CD4-positive, alpha-beta T cell treated with Interleukin-12 subunit alpha and Interleukin-12 subunit beta, for 1 hour (primary cell): Measurements from ENCODE around the gene CACNG1.

ENCODE experiments used
- DNase-seq: peaks from one replicate; pipeline ENCODE4 v3.0.0-alpha.2; 2020

Gene CACNG1

GRCh38 chr17:67052720-67053437 lies 8.5 kb downstream of the CACNG1 start:
- no peak for DNase-seq

GRCh38 chr17:67053438-67054000 lies 9.2 kb downstream of the CACNG1 start:
- no peak for DNase-seq

- no peak for DNase-seq
Measured at GRCh38 chr17:67054011-67054591, 9.7 kb downstream of the CACNG1 start.

GRCh38 chr17:67054608-67055007 lies 10.3 kb downstream of the CACNG1 start:
- DNase-seq = no peak

GRCh38 chr17:67055041-67055443 lies 10.7 kb downstream of the CACNG1 start:
- DNase-seq = no peak

GRCh38 chr17:67055811-67056745 lies 11.7 kb downstream of the CACNG1 start:
- no peak for DNase-seq

- no peak for DNase-seq
Measured at GRCh38 chr17:67056746-67057490, 12.6 kb downstream of the CACNG1 start.

- DNase-seq = no peak
Measured at GRCh38 chr17:67058036-67058435, 13.7 kb downstream of the CACNG1 start.

- DNase-seq = no peak
Measured at GRCh38 chr17:67059372-67059771, 15.0 kb downstream of the CACNG1 start.

- no peak for DNase-seq
Measured at GRCh38 chr17:67063141-67063540, 18.8 kb downstream of the CACNG1 start.

- no peak for DNase-seq
Measured at GRCh38 chr17:67066717-67067116, 22.4 kb downstream of the CACNG1 start.

- no peak for DNase-seq
Measured at GRCh38 chr17:67067571-67068482, 23.5 kb downstream of the CACNG1 start.

- no peak for DNase-seq
Measured at GRCh38 chr17:67068999-67069398, 24.6 kb downstream of the CACNG1 start.

- no peak for DNase-seq
Measured at GRCh38 chr17:67069603-67070136, 25.3 kb downstream of the CACNG1 start.

- no peak for DNase-seq
Measured at GRCh38 chr17:67071595-67071994, 27.2 kb downstream of the CACNG1 start.

- no peak for DNase-seq
Measured at GRCh38 chr17:67072885-67073284, 28.5 kb downstream of the CACNG1 start.

GRCh38 chr17:67074781-67075180 lies 30.4 kb downstream of the CACNG1 start:
- no peak for DNase-seq

GRCh38 chr17:67076290-67076689 lies 31.9 kb downstream of the CACNG1 start:
- no peak for DNase-seq

- no peak for DNase-seq
Measured at GRCh38 chr17:67078292-67078691, 33.9 kb downstream of the CACNG1 start.

- no peak for DNase-seq
Measured at GRCh38 chr17:67079491-67079890, 35.1 kb downstream of the CACNG1 start.

- DNase-seq = no peak
Measured at GRCh38 chr17:67080804-67081203, 36.5 kb downstream of the CACNG1 start.
